NCI-H2081 (cell line): Measurements from ENCODE around the gene NPAS2.

ENCODE experiments used
- DNase-seq, 2 experiments: peaks; one replicate each; lab custom pipeline; 2025; lab: John Stamatoyannopoulos, UW

NPAS2 gene

DNA sequence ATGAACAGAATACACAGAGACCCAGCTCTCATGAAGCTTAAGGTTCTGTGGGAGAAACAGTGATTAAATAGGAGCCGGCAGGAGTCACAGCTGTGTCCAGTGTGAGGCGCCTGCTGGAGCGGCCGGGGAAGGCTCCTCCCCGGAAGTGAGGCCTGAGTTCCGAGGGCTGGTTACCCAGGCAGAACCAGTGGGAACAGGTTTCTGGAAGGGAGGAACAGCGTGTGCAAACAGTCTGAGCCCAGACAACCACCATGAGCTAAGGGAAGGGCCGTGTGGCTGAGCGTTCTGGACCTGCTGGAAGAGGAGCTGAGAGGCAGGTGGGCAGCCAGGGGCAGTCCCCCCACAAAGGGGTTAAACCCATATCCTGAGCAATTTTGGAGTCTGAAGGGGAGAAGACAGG lies 26.0 kb upstream of the NPAS2 start:
- DNase-seq = no peak

DNA sequence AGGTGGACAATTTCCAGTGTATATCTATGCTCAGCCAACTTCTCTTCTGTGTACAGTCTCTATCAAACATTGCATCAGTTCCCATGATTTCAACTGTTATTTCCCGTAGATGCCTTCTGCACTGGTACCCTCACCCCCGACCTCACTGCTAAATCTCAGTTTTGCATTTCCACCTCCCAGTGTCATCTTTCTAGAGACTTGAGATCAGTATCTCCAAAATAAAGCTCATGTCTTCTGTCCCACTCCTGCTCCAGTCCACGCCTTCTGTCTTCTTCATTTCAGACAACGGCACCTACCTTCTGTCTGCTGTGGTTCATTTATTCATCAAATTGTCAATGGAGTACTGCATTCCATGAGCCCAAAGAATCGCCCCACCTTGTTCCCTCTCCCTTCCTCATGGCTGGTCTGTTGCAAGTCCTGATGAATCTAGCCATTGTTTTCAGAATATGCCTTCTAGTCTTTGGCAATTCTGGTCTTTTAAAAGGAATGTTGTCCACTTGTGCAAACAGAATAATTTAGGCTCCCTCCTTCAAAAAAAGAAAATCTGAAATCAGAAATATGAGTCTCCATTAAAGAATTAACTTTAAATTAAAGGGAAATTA lies 23.3 kb upstream of the NPAS2 start:
- DNase-seq = no peak

DNA sequence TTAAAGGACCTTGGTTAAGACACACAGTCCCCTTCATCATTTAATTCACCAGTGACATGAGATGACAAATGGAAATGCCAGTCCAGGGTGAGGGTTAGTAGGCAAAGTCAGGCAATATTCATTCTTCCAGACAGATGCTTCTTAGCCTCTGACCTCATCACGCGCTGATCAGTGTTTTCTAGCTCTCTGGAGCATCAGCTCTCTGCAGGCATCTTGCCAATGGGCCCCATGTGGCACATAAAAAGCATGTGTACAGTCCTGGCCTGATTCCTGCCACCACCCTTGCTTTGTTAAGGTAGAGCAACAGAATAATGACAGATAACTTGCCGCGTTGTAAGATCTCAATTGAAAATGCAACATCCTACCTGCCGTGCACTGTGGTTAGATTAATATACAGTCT lies 20.3 kb upstream of the NPAS2 start:
- DNase-seq = peak; percentile 12 to 35

DNA sequence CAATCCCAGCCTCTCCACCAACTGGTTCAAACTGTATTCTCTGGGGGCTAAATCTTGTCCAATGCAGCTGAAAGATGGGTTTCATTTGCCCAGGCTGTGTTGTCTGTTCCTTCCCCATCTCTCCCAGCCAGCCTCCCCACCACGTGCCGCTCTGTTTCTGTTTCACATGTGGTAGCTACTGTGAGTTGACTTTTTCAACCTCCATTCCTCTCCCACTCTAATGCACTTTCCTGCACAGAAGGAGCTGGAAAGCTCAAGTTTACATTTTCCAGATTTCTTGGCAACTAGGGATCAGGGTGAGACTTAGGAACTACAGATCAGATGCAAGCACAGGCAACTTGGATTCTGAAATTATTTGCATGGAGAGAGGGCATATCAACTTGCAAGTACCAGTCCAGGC lies 19.0 kb upstream of the NPAS2 start:
- DNase-seq = no peak

DNA sequence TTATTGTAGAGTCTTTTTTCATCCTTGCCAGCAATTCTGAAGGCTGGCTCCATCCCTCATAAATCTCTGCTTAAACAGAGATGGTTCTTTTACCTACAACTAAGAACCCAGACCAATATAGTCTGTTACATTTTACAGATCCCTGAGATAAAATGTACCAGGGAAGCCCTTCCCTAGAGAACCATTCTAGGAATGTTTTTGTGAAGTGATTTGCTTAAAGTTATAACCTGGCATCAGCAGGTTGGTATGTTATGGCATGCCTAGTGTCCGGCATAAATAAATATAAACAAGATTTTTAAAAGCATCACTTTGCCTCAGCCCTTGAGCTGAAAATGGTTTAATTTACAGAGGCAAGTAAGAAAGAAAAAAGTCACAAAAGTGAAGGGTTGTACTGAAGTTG lies 18.5 kb upstream of the NPAS2 start:
- DNase-seq = no peak

DNA sequence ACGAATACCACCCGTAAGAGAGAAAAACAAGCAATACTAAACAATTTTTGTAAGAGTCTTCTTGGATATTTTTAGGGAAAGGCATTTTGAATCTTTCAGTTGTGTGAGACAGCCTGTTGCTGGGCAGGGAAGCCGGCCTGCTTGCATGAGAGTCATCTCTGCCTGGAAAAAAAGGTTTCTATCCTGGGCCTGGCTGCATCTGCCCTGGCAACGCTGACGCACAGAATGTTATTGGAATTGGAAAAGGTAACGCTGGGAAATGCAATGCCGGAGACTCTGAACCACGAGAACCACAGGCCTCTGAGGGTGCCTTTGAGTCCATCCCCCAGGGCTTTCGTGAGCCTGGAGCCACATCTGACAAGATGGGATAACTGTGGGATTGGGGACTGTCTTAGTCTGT lies 17.9 kb upstream of the NPAS2 start:
- DNase-seq = no peak

DNA sequence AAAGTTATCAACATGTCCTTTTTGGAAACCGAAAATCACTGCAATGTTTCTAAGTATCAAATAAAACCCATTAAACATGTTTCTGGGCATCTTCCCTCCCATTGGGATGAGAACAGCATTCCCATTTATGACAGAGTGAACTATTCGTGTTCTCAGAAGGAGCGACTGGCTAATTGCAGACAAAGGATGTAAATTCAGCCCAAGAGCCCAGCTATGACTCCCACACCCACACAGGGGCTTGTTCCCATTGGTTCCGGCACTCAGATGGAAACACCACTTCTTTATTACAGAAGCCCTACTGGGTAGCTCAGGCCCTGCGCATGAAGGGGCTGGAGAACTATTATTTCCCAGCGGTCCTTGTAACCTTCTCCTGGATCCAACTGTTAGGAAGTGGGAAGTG lies 16.6 kb upstream of the NPAS2 start:
- no peak for DNase-seq

DNA sequence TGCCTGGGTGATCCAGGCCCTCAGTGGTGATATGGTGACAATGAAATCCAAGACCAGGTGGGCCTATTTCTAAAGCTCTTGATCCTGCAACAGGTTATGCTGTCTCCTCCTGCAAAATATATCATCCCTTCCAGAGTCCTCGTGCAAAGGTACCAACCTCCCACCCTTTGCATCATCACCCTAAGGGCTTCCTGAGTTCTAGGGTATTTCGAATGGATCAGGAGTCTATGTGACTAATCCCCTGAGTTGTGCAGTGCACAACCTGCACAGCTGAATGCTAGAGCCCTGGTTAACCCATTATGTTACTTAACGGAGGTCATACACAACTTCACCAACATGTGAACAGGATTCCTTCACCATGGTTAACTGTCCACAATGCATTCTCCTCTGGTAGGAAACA lies 13.4 kb upstream of the NPAS2 start:
- DNase-seq = no peak

DNA sequence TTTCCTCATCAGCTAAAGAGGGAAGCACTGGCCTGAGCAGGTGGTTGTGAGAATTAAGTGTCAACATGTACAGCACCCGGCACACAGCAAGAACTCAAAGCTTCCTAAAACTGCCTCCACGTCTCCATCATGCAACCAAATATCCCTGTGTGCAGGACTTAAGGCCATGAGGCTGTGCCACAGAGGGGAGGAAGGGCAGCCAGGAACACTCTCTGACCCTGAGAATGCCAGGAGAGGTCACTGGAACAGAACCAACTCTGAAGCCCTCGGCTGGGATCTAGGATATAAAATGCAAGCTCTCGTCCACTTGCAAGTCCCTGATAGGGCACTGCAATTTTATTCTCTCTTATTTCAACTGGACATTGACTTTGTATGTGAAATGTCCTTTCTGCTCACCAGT lies 12.2 kb upstream of the NPAS2 start:
- DNase-seq = no peak

DNA sequence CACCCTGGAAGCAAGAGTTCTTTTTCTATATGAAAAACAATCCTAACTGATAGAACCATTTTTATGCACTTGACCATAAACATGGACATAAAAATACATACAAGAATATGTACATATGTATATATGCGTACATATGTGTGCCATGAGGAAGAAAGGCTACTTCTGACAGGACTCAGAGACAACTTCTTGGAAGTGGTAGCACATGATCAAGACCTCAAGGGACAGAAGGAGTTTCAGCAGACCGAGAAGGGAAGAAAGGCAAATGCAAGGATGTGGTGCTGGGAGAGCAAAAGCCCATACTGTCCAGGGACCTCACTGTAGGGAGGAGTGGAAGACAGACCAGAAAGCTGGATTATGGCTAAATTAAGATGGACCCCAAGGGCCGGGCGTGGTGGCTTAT lies 11.4 kb upstream of the NPAS2 start:
- DNase-seq = no peak

DNA sequence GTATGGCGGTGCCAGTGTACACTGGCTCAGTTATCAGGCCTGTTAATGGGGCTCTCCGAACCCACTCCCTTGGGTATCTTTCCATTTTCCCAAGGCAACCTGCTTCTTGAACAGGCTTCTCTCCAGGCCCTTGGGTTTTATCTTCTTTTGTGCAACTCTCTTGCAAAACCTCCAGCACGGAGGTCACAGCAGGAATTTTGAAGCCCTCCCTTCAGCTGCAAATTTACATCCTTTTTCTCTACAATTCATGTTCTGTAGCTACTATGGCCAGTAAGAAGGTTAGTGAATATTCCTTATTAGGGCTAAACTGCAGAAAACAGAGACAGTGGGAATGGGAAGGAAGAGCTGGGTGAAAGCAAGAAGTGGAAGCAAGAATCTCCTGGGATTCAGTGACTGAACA lies 10.4 kb upstream of the NPAS2 start:
- DNase-seq = no peak

DNA sequence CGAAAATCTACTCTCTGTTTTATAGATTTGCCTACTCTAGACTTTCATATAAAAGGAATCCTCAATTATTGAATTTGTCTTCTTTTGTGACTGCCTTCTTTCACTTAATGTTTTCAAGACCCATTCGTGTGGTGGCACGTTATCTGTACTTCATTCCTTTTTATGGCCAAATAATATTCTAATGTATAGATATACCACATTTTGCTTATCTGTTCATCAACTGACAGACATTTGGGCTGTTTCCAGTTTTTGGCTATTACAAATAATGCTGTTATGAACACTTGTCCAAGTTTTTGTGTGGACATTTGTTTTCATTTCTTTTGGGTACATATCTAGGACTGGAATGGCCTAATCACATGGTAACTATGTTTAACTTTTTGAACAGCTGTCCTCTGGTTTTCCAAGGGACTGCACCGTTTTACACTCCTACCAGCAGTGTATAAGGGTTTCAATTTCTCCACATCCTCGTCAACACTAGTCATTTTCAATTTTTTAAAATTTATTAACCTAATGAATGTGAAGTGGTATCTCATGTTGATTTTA lies 9.3 kb upstream of the NPAS2 start:
- DNase-seq = no peak

DNA sequence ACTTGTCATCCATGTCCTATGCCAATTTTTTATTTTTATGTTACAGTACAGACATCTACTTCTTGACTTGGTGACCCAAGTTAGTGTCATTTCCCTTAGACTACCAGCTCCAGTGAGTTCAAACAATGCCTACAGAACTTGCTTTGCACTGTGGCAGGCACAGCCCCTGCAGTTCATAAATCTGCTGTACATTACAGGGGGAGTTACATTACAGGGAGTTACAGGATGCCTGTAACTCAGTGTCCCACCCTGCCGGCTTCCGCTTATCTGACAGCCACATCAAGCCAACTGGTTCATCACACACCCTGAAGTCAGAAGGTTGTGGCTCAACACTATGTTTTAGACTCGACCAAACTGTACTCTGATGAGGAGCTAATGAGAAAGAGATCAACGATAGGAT lies 7.8 kb upstream of the NPAS2 start:
- DNase-seq = no peak

DNA sequence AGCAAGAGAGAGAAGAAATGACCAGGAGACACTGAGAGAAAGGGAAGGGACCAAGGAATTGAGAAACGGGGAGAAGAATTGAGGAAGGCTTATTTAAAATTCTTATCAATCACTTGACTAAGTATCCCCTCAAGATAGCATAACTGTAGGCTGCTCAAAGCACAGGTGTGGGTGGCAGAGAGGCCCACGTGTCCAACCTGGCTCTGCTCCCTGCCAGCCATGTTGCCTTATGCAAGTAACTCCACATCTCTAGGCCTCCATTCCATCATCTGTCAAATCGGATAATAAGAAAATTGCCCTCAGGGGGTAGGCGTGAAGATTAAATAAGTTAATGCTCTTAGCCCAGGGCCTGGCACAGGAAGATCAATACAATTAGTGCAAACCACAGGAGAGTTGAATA lies 7.4 kb upstream of the NPAS2 start:
- peak in 1 of 2 experiments; percentile 22 for DNase-seq

DNA sequence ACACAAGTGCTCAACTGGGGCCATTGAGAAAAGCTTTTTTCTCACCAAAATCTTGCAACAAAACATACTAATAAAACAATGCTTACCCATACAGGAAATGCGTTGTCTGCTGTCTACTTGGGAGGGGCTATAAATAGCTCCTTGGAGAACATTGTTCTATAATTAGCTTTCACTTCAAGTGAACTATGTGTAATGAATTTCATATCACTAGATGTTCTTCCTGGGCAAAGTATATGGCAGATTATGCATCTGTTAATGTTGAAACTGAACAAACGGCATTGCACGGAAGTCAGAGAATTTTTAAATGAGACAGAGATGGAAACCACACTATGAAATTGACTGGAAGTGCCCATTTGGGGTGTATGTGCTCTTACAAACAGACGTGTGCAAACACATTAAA lies 6.4 kb upstream of the NPAS2 start:
- DNase-seq = no peak

DNA sequence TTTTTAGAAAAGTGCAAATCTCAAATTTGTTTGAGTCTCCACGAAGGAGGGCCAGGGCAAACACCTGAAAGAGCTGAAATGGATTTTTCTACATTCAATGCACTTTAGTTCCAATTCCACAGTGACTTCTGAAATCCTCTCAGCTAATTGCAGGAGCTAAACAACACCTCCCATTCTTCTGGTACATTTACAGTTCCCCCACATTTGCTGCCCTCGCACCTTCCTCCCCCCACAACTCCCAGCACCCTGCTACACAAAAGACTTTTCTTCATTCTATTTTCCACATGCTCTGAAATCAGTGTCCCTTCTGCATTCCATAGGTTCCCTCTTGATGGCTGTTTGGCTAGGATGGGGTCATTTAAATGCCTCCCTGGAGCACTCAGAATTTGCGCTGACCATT lies 5.9 kb upstream of the NPAS2 start:
- no peak for DNase-seq

DNA sequence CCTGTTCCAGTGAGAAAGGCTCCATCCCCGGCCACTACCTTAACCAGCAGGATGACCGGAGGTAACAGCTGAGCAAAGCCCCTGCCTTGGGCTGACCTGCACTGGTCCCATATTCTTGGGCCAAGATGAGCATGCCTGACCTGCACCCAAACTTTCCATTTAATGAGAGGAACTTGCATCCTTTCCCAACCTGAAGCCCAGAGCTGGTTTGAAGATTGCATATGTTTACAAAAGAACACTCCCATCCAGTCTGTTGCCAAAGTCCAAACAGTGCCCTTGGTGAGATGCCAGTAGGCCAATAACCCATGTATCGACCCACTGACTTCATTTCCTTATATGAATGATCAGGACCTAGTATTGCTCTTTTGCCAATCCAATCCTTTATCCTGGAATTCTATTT lies 5.5 kb upstream of the NPAS2 start:
- no peak for DNase-seq

DNA sequence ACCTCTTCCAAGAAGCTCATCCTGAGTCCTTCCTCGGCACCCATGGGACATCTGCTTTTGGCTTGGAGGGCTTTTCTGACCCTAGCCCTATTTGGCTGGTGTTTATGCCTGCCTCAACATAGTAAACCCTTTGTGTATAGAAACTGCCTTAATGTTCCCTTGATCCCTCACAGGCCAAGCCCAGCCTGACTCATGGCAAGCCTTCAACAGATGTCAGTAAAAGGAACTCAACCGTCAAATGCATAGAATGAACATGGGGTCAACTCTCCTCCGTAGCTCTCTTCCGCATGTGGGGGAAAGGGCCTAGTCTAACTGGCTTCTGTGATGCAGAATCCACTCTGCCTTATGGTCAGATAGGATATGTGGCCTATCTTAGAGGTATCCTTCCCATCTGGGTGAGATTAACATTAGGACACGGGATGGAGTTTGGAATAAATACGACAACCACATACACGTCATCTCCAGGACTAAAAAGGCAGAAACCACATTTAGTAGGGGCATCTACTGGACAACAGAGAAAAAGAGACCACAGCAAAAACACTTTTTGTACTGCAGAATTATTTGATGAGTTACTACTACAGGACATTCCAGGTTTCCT lies 2.5 kb upstream of the NPAS2 start:
- no peak for DNase-seq

DNA sequence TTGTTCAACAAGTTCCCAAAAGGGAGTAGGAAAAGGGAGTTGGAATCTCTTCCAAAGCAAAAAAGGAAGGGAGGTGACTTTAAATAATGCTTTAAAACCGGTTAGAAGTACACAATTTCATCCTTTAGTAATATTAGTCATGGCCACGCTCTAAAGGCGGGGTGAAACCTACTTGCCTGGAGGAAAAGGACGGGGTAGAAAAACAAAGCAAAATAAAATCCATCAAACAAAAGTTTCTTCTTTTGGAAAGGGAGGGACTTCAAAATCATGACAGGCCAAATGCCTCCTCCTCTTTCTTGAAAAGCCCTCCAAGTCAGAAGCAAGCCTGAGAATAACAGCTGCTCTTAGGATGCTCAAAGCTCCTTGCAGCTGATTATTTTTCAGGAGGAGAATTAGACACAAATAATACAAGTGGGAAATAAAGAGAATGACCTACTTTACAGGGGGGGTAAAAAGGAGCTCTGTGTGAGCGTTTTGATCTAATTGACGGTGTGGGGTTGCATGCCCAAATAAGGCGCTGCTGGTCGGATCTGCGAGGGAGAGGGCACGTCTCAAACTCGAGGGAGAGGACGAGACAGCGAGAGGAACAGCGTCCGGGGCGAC lies 1.8 kb upstream of the NPAS2 start:
- no peak for DNase-seq

DNA sequence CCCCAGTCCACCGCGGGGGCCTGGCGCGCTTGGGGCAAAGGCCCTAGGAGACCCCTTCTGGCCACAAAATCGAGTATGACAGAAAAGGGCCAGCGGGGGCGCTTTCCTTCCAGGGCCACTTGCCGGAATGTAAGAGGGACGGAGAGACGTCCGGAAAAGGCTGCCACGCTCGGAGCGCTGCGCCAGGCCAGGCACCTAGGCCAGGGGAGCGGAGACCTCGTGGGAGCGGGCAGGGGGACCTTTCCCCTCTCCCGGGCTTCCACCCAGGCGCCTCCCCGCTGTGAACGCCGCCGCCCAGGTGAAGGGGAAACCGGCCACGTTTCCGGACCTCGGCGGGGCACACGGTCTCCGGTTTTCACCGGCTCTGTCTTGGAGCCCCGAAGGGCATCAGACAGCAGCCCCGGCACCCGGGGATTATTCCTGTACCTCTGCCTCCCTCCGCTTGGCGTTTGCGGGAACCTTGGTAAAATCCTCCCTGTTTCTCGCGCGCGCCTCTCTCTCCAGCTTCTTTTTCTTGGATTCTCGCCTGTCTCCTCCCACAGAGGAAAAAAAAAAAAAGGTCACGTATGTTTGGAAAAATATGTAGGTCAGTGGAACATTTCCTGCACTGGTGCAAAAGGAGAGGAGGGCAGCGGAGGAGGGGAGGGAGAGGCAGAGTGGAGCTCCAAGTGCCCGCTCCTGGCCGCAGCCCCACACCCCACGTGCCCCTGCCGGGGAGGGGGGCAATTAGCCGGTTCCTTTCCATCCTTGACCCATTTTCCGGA lies 1.2 kb upstream of the NPAS2 start:
- no peak for DNase-seq

DNA sequence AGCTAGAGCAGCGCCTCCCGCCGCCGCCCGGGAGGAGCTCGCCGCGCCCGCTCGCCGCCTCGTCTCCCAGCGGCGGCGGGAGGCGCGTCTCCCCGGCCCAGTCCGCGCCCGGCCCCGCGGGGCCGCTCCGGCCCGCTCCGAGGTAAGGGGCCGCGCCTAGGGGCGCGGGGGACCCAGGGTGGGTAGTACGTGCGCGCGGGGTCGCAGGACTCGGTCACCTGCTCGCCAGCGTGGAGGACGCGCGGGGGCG lies 259 bp downstream of the NPAS2 start:
- no peak for DNase-seq

DNA sequence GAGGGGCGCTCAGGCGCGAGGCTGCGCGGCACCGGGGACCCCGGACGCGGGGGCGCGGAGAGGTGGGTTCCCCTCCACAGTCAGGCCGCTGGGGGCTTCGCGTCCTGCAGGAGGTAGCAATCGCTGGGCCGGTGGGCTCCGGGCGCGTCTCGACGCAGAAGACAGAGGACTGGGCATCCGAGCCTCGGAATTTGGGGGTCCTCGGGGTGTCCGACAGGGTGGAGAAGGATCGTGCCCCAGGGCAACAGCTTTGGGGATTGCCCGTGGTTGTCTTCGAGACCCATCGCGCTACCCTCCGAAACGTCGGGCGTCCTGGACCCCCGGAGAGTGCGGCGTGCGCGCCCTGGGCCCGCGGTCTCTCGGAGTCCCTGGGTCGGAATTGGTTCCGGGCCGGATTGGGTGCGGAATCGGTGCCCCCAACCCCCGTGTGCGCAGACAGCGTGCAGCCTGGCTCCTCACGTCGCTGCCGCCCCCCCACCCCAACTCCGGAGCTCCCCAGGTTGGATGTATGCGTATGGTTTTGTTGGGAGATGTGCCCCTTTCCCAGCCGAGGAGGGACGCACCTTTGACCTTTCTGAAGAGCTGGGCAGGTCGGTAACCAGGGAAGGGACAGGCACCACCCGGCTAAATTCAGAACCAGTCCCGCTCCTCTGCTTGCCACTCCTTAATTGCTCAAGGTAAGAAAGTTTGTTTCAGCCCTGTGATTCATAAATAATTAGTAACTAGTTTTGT lies 750 bp downstream of the NPAS2 start:
- DNase-seq = no peak
